Endothelial cell of umbilical vein (primary cell): ENCODE measurements around the gene C2orf69.

ENCODE experiments used
- EZH2 ChIP-seq: IDR thresholded peaks from 2 replicates; pipeline ENCODE4 v1.6.1; 2012; ENCODE audit warnings: borderline replicate concordance, low read depth, mild to moderate bottlenecking, moderate library complexity, low read length, inconsistent platforms; ENCODE audit not compliant: severe bottlenecking
- FOS ChIP-seq: IDR thresholded peaks from 2 replicates; pipeline ENCODE4 v1.6.1; 2011; ENCODE audit warnings: mild to moderate bottlenecking, low read length, moderate library complexity, borderline replicate concordance; ENCODE audit not compliant: insufficient read depth
- GATA2 ChIP-seq: IDR thresholded peaks from 2 replicates; pipeline ENCODE4 v1.7.0; 2011; ENCODE audit warnings: low read depth, mild to moderate bottlenecking, moderate library complexity, mixed read lengths, low read length; ENCODE audit not compliant: insufficient read length, insufficient read depth
- JUN ChIP-seq: IDR thresholded peaks from 2 replicates; pipeline ENCODE4 v1.6.1; 2011; ENCODE audit warnings: borderline replicate concordance, low read depth; ENCODE audit not compliant: insufficient read length, insufficient read depth
- MYC ChIP-seq: IDR thresholded peaks from one replicate; pipeline ENCODE4 v1.6.1; 2011; ENCODE audit warnings: mild to moderate bottlenecking, low read depth, low read length
- POLR2A ChIP-seq: IDR thresholded peaks from 2 replicates; pipeline ENCODE4 v1.6.1; 2012; ENCODE audit warnings: low read depth, mild to moderate bottlenecking, control low read depth, low read length
- POLR2AphosphoS5 ChIP-seq: IDR thresholded peaks from 2 replicates; pipeline ENCODE4 v1.6.1; 2012; ENCODE audit warnings: low read depth, mild to moderate bottlenecking, control low read depth, low read length, moderate library complexity; ENCODE audit not compliant: insufficient read depth
- TF ChIP-seq, protein P1 (sequence below), 2 donors: IDR thresholded peaks; 1 replicate in 1 of 2; 2 replicates in 1 of 2; pipeline ENCODE4 v1.5.1; 2011; ENCODE audit warnings: low read length in 2 of 2, mild to moderate bottlenecking in 2 of 2, moderate library complexity in 2 of 2, control low read depth in 1 of 2, inconsistent platforms in 1 of 2, low read depth in 1 of 2; ENCODE audit not compliant: insufficient read depth in 1 of 2; ENCODE audit errors: extremely low read depth in 1 of 2
- TF ChIP-seq, protein P2 (sequence below): IDR thresholded peaks from 2 replicates; pipeline ENCODE4 v1.6.1; 2011; ENCODE audit not compliant: insufficient read depth, insufficient read length

DNA sequence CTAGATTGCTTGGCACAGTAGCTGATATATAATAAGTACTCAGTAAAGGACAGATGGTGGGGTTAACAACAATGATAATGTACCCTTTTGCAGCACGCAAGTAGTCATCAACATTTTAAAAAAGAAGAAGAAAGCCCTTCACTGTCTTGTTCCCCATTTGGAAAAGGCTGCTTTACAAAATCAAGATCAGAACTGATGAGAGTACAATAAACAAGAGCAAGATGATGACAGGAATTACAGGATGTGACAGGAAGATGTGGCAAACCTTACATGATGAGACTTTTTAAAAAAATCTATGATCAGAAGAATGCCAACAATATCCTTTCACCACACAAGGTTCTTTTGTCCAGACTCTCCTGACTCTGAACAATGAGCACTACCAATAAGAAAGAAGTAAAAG is 35.1 kb downstream of the C2orf69 start:
- no peak for TF ChIP-seq POLR2A
- no peak for TF ChIP-seq FOS
- TF ChIP-seq, protein P1, sequence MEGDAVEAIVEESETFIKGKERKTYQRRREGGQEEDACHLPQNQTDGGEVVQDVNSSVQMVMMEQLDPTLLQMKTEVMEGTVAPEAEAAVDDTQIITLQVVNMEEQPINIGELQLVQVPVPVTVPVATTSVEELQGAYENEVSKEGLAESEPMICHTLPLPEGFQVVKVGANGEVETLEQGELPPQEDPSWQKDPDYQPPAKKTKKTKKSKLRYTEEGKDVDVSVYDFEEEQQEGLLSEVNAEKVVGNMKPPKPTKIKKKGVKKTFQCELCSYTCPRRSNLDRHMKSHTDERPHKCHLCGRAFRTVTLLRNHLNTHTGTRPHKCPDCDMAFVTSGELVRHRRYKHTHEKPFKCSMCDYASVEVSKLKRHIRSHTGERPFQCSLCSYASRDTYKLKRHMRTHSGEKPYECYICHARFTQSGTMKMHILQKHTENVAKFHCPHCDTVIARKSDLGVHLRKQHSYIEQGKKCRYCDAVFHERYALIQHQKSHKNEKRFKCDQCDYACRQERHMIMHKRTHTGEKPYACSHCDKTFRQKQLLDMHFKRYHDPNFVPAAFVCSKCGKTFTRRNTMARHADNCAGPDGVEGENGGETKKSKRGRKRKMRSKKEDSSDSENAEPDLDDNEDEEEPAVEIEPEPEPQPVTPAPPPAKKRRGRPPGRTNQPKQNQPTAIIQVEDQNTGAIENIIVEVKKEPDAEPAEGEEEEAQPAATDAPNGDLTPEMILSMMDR (IDR thresholded peaks at IDR 0.05; ENCODE audit: extremely low read depth in 1 of 2, insufficient read depth in 1 of 2, low read depth in 1 of 2, low read length in 2 of 2) = no peak
- TF ChIP-seq, protein P2, sequence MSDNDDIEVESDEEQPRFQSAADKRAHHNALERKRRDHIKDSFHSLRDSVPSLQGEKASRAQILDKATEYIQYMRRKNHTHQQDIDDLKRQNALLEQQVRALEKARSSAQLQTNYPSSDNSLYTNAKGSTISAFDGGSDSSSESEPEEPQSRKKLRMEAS = no peak
- TF ChIP-seq POLR2AphosphoS5 = no peak
- no peak for TF ChIP-seq EZH2
- no peak for TF ChIP-seq MYC
- TF ChIP-seq GATA2 = no peak
- TF ChIP-seq JUN = no peak
